Measurements from ENCODE around the gene ZC3H4. TPM values are rescaled to one million over a fixed set of nuclear protein-coding genes. Genes with fewer than 3 reads are reported as not detected.
"Not testable (repeated sequence)": the region's sequence is repeated elsewhere in the genome, so short reads cannot be mapped to it uniquely, and the experiment has no call there.

Gene ZC3H4
- total RNA-seq, 1 donor from 2014 or later, result 18.5 TPM

DNA sequence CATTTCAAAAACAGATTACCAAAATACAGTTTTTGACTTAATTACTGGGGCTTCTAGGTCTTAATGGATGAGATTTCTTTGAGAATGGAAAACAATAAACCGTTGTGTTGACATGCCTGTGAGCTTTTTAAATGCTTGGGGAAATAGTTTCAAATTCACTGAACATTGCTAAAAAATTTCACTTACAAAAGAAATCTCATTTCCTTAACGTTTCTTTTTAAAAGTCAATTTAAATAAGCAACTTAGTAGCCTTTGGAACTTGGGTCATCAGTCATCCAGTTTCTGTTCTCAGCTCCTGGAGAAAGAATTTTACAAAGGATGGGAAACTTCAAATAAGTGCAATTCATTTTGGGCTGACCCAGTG, 4.4 kb downstream of the ZC3H4 start:
- DNase-seq (ENCODE audit: low spot score) (no peak), ATAC-seq (no peak)

DNA sequence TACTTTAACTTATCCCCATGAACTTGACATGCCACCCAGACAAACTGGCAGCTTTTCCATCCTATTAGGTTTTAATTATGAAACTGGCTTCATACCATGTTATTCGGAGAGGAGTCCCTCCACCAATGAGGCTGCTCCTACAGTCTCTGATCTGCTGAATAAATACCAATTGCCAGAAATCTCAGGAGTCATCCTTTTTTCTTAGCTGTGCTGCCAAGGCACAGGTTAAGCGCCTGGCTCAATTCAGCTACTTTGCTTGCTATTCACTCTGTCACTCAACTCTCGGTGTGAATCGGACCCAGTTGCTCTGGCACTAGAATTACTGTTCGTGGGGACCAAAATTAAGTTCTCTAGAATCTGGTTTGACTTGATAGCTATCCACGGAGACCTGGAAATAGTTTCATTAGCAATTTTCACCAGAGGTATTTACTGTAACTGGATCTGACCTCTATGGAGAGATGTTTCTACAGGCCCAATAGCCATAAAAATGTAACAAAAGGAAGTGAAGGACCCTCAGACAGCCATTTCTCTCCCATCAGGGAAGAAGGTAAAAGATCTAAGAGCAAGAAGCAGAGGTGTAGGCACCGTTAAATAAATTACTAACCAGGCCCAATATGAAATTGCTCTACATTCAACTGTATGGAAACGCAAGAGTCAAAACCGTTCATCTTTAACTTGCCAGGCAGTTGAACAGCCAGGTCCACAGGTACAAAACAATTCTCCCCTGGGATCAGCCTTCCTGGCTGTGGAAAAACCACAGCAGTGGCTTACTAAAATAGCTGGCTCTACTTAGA, 5.4 kb downstream of the ZC3H4 start:
- DNase-seq (ENCODE audit: low spot score) (no peak), ATAC-seq (no peak)

DNA sequence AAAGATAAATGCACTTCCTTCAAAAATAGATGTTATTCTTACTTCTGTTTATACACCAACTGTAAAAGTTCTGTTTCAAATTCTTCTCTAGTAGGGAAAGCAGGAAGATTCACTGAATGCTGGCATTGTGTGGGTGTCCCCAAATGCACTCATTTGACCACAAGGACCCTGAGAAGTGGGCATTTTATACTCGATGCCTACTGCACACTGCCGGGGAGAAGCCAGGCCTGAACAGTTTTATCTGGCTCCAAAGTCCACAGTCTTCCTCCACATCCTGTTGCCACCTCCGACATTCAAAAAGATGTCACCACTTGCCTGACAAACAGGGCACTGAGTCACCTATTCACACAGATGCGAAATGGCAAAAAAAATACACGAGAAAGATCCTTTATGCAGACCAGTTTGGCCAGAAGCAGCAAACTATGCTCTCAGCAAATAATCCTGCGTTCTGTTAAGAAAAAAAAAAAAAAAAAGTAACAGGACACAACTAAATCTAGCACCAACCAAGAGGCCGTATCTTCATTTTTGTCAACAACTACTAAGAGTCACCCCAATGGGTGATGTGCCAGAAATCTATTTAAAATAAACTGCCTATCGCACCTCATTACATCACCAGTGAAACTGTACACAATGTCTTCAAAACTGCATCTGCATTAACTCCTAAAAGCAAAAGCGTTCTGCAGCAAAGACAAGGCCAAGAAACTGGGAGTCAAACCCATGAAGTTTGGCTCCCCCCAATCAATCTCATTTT, 6.2 kb downstream of the ZC3H4 start:
- DNase-seq (ENCODE audit: low spot score), result no peak
- peak; percentile 30 for ATAC-seq

DNA sequence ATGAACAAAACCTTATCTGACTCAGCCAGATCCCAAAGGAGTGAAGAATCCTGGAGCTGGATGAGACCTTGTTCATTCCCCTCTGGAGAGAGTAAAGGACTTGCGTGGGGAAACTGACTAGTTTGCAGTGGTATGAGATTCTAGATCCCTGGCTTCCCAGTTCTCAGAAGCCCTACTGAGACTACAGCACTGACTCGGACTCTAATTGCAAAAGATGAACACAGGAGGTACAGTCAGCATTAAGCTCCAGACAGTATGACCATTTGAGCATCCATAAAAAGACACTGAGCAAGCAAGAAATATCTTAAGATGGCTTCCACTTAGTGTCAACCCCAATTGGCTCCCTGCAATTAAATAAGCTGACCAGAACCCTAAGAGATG, 6.8 kb downstream of the ZC3H4 start:
- no peak for DNase-seq (ENCODE audit: low spot score)

DNA sequence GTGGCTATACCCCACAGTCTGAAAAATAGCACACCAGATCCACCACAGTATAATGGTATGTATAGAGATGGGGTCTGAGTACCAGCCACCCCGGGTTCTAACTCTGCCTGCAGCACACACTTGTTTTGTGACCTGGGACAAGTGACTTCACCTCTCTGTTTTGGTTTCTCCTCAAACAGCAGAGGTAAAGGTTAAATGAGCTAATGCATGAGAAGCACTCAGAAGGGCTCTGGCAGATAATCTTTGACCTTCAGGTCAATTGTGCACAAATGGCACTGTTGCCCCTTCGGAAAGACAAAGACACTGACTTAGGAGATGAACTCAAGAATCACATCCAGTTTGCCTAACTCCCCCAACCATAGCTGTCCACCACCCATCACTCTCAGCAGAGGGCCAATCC, 7.7 kb downstream of the ZC3H4 start:
- DNase-seq (ENCODE audit: low spot score), result no peak
- no peak for ATAC-seq

More for the DNA sequence above, 6.8 kb downstream of the ZC3H4 start:
- ATAC-seq, result no peak

DNA sequence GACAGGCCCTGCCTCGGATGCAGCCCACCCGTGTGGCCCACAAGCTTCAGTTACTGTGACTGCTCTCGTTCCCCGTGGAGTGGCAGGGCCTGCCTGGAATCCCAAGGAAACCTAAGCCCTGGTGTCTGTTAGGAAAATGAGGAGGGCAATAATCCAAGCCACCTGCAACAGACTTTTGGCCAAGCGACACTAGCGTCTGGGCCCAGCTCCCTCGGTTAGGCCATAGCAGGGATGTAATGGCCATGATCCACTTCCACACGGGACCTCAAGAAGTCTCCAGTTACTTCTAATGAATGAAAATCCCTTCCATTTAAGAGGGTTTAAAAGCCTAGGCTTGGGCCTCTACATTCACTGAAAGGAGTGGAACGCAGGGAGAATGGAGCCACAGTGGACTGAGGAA, 8.9 kb downstream of the ZC3H4 start:
- no peak for ATAC-seq
- no peak for DNase-seq (ENCODE audit: low spot score)

DNA sequence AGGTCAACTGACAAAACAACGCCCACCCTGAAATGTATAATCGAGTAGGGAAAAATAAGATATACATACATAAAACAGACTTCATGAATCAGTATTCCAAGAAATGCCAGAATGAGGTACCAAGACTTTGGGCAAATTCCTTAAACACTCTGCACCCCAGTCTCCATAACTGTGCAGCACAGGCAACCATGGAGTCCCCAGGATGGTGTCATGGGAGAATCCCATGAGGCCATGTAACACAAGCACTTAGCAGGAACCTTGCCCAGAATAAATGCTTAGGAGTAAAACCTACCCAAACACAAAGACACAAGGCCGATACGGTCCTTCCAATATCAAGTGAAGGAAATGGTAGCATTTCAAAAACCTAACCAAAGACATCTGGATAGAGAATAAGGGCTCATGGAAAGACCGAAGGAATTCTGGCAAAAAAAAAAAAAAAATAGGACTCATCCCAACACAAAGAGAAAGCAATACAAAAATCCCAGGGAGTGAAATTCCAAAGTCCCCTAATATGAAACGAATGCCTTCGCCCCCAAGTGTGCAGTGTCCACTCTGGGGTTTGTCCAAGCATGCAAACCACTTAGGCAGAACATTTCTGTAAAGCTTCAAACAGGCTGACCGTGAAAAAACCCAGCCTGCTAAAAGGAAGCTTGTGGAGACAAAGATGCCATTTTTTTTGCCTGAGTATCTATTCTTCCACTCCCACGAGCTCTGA, 11.1 kb downstream of the ZC3H4 start:
- DNase-seq (ENCODE audit: low spot score) (no peak), ATAC-seq (no peak)

DNA sequence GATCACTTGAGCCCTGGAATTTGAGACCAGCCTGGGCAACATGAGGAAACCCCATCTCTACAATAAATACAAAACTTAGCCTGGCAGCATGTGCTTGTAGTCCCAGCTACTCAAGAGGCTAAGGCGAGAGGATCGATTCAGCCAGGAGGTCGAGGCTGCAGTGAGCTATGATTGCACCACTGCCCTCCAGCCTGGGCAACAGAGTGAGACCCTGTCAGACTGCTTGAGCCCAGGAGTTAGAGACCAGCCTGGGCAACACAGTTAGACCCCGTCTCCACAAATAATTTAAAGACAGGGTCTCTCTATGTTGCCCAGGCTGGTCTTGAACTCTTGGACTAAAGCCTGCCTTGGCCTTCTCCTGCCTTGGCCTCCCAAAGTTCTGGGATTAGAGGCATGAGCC, 12.5 kb downstream of the ZC3H4 start:
- ATAC-seq; DNase-seq (ENCODE audit: low spot score): not testable (repeated sequence)

DNA sequence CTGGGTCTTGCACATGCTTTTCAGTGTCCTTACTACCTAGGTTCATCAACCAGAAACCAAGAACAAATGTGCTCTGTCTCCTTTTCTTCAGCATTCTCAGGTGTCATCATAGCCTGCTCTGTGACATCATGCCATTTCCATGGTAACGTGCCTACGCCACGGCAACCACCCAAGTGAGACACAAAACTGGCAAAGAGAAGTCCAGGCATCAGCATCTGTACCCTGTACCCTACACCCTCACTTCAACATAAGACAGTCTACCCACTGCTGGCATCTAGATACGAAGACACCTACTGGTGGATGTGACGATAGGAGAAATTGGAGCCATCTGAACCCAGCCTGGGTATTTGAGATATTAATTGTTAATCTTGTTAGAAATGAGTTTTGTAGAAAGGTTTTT, 13.3 kb downstream of the ZC3H4 start:
- DNase-seq (ENCODE audit: low spot score) (no peak), ATAC-seq (no peak)

DNA sequence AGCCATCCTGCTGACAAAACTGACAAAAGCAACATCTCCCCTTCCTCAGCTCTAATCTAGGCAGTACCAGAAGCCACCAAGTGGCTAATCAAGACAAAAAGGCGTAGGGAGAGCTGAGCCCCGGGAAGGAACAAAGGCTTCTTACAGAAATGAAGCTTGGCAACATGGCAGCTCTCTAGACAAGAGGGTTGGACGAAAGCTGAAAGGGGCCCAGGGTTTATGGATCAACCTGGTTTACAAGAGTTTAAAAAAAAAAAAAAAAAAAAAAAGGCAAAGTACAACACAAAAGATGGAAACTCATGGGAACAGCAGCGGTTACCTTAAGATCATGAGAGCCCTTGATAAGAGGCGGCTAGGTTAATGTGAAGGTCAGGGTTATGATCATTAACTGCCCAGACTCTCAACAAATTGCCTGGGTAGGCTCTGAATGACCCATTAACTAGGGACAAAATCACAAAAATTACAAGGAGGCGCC, 14.0 kb downstream of the ZC3H4 start:
- no peak for ATAC-seq
- no peak for DNase-seq (ENCODE audit: low spot score)

DNA sequence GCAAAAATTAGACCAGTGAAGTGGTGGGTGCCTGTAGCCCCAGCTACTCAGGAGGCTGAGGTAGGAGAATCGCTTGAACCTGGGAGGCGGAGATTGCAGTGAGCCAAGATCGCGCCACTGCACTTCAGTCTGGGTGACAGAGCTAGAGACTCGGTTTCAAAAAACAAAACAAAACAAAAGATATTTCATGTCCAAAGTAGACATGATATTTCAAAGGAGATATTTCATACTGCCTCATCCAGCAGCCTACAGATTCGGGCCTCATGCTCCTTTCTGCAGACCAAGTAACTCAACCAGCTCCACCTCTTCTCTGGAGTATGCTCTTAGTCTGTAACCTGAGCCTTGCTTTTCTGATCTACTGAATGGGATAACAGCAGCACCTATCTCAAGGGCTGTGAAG, 15.0 kb downstream of the ZC3H4 start:
- no peak for DNase-seq (ENCODE audit: low spot score)

DNA sequence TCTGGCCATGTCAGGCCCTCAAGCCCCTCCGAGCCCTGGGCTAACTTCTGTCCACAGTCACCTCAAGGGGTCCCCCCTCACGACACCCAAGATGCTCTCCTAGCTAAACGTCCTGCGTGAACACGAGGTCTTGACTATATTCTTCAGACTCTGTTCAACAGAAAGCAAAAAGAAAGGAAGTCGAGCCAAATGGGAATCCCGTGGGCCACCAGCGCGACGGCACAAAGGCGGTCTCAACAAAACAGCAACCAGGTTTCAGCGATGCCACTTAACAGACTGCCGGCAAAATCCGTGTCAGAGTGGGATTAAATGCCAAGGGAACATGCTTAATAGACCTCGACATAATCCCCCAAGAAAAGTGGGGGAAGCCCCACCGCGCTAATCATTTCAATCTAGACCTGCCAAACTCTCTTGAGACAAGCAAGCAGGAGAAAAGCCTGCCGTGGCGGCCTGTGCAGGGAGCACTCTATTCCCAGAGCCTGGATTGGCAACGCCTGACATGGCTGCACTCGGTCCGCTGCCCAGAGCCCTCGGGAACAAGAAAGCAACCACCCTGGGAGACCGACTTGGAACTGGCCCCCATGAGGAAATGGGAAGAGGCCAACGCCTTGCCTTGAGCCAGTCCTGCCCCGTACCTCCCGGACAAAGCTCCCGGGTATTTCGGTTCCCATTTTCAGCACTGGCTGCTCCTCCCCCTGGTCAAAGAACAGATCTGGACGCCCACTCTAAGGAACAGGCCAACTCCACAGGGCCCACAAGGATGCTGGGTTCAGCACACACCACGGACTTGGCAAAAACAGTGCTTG, 16.0 kb downstream of the ZC3H4 start:
- DNase-seq (ENCODE audit: low spot score) (no peak), ATAC-seq (no peak)

More for the DNA sequence above, 15.0 kb downstream of the ZC3H4 start:
- no peak for ATAC-seq

DNA sequence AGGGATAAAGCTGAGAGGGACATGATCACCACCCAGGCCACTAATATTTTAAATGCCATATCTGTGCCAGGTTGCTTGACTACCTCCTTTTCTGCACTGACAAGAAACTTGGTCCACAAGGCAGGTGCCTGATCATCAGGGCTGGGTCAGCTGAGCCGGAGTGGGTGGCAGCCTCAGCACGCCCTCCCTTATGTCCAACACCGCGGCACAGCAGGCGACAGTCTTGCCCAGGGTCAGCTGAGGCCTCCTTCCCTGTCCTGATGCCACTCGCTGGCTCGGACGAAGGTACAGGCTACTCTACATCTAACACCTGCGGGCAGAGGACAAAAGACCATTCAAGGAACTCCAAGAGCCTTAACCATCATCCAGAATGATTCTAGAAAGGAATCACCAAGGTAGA, 16.9 kb downstream of the ZC3H4 start:
- DNase-seq (ENCODE audit: low spot score), result no peak
- ATAC-seq, result peak; percentile 49

DNA sequence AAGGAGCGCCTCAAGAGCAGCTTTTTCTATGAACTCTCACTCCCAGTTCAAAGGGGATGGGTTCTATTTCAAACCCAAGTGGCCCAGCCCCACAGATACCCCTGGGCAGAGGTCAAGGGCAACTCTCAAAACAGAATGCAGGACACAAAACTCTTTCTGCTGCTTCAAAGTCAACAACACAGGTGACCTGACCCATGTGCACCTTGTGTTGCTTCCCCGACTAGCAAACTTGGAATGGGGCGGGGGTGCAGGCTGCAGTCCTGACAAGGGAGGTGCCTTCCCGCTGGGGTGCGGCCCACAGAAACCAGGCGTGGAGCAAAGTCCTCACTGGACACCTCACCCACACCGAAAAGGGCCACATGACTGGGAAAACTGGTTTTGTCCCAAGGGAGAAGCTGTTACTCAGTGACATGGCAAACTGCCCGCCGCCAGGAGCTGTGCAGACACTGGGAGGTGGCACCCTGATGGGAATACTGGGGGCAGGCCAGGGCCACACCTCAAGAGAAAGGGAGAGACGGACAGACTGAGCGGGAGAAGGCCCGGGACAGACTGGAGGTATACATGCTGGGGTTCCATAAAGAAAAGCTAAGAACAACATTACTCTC, 17.4 kb downstream of the ZC3H4 start:
- peak; percentile 96 for DNase-seq (ENCODE audit: low spot score)
- ATAC-seq, result peak; percentile 92

DNA sequence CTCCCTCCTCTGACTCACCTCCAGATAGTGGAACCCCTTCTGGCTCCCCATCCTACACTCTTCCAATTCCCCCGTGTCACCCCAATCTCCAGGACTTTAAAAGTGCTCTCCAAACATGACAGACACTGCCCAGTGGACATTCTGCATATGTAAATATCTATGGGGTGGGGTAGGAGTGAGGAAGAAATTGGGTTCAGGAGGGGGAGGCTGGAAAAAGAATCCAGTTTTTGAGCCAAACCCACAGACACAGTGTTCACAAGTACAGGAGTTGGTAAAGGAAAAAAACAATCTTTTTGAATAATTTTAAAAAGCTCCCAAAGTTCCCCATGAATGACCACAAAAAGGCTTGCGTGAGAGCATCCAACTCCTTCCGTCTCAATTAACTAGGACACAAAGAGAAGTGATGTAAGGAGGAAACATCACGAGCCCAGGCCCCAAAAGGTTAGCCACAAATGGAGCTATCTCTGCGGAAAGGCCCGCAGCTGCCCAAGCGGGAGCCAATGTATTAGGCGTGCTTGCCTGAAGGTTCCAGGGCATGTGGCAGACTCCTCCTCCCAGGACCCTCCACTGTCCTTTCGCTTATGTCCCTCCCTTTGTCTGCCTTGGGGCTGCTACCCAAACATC, 18.0 kb downstream of the ZC3H4 start:
- DNase-seq (ENCODE audit: low spot score) (no peak), ATAC-seq (peak; percentile 14)

DNA sequence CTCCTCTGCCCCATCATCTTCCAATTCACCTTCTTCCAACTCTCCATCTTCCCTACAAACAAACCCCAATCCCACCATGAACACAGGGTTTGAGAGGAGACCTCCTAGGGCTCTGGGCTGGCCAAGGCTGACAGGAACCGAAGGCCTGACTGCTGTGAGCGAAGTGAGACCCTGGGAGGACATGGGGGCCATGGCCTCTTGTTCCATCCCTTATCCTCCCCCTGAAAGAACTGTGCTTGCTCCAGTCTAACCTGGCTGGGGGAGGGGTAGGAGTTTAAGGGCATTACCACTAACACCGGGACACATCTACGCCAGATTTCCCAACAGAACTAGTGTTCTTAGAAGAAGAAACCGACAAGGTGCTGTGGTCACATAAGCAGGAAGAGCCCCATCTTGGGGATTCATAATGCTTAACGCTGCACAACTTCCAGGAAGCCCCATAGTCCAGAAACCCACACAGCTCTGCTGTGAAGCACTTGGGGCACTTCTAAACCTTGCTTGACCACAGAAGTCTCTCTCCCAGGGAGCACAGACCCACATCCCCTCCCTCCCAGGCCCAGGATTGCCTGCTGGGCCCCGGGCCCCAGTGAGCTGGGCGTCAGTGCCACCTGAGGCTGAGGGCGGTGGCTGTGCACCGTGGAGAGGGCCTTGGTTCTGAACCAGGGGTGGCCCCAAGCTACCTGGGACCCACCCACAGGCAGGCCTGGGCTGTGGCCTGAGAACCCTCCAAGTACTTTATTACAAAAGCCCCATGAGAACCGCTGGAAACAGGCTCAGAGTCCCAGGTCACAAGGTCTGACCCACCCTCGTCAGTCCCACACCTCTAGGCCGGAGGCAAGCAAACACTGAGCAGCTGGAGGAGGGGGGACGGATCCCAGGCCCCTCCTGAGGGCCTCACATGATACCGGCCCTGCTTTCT, 18.8 kb downstream of the ZC3H4 start:
- DNase-seq (ENCODE audit: low spot score), result no peak
- ATAC-seq, result no peak

DNA sequence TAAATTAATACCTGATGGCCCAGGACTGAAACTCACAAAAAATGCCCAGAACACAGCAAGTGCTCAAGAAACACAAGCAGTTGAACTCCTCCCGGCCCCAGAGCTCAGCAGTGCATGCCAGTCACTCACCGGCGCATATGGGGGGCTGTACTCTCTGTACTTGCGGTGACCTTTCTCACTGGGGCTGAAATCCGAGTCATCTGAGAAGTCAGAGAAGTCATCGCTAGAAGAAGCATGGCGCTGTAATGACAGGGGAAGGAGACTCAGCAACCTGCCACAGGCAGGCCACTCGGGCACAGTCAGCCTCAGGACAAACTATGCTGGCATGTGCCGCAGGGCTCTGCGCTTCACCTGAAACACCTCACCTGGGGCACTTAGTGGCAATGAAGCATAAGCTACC, 19.7 kb downstream of the ZC3H4 start:
- ATAC-seq (no peak), DNase-seq (ENCODE audit: low spot score) (no peak)

DNA sequence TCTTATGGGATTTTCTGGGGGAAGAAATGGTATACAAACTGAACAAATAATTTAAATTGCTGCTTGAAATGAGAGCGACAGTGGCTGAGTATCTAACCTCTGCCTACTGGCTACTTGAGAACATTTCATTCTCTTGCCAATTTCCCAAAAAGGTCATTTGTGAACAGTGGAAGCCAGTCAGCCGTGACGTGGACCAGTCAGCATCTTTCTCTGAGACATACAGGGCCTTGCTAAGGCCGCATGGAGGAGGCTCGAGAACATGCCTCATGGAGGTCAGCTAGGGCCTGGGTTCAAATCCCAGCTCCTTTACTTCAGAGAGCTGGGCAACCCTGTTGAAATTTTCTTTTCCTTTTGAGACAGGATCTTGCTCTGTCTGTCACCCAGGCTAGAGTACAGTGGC, 20.3 kb downstream of the ZC3H4 start:
- no peak for ATAC-seq
- DNase-seq (ENCODE audit: low spot score), result no peak

DNA sequence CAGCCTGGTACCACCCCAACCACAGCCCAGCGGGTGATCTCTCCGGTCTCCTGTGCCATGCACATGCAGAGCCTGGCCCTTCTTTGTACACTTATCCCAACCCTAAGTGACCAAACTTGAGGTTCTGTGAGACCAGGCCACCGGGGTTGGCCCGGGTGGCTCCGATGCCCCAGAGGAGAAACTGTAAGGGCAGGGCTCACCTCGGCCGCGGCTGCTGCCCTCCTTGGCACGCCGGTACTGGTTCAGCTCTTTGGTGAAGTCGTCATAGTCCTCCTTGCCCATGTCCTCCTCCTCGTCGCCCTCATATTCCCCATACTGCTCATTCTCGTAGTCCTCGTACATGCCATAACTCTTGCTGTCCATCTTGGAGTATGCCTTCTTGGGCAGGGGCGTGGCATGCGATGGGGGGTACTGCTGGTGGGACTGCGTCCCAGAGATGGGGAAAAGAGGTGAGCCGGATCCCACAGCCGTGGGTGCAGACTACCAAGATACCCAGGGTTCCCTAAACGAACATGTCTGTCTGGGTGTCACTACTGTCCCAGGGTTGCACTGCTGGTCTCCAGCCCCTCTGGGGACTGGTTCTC, 23.7 kb downstream of the ZC3H4 start:
- DNase-seq (ENCODE audit: low spot score), result no peak
- ATAC-seq, result no peak
